NCI-H2171 (cell line): Measurements from ENCODE around the gene VPS37B.
A peak's percentile ranks its signal among the peaks of the same experiment; 100 is the strongest.

Experiments
- DNase-seq: peaks from one replicate; lab custom pipeline; 2025; lab: John Stamatoyannopoulos, UW

VPS37B gene

DNA sequence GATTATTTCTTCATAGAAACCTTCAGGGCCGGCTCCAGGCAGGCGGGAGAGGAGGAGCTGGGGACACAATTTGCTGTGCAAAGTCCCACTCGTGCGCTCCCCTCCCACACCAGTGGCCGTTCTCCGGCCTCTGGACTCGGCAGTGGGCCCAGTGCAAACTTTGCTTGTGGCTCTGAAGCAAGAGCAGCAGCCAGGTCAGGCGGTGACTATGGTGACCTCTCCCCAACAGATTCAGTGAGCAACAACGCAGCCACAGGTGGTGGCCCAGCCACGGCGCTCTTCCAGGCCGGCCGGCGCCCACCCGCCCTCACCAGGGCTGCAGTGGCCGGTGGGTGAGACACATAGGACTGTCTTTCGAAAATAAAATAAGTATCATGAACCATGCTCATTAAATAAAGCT lies 29.5 kb downstream of the VPS37B start:
- DNase-seq = no peak

DNA sequence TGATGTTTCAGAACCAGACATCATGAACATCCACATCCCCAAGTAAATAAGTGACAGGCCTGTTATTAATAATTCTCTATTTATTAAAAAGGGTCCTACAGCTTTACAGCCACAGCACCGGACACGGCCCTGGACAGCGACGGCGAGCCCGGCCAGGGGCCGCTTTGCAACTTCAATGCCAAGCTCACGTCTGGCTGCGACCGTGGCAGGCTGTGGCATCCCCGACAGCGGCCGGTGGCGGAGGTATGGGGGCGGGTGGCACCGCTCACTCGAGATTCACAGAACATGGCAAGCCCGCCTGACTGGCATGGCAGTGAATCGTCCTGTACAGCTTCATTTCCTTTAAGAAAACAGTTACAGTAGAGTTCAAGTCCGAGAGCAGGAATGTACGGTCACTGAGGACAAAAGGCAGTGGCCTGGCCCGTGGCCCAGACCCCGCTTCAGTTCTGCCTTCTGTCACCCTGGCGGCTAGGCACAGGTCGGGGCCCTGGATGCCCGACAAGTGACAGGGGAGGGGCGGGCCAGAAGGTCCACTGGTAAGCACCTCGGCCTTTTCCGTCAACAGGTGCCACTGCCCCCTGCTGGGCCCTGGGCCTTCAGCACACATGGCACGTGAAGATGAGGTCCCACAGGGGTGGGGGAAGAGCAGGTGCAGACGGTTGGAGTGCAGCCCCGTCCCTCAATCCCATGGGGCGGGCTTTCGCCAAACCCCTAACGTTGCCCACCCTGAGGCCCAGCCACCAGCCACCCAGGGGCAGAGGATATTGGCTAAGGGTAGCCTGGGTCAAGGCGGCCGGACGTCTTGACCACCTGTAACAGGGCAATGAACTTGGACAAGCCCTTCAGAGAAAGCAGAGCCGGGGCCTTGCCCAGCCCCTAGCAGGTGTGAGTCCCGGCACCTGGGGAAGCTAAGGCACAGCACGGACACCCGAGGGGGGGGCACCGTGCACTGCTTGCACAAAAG lies 30.4 kb downstream of the VPS37B start:
- DNase-seq = no peak

DNA sequence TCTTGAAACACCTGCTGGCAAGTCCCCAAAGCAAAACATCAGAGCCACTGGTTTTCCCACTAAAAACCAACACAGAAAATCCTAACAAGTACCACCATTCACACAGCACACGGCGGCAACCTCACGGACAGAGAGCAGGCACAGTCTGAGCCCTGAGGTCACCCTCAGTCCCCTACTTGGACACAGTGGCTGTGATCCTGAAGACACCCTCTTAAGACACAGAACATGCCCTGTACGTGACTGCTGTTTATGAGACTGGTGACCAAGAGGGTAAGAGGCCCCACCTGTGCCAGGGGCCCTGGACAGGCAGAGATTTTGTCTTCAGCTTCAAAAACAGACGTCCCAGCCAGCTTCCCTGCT lies 31.1 kb downstream of the VPS37B start:
- no peak for DNase-seq

DNA sequence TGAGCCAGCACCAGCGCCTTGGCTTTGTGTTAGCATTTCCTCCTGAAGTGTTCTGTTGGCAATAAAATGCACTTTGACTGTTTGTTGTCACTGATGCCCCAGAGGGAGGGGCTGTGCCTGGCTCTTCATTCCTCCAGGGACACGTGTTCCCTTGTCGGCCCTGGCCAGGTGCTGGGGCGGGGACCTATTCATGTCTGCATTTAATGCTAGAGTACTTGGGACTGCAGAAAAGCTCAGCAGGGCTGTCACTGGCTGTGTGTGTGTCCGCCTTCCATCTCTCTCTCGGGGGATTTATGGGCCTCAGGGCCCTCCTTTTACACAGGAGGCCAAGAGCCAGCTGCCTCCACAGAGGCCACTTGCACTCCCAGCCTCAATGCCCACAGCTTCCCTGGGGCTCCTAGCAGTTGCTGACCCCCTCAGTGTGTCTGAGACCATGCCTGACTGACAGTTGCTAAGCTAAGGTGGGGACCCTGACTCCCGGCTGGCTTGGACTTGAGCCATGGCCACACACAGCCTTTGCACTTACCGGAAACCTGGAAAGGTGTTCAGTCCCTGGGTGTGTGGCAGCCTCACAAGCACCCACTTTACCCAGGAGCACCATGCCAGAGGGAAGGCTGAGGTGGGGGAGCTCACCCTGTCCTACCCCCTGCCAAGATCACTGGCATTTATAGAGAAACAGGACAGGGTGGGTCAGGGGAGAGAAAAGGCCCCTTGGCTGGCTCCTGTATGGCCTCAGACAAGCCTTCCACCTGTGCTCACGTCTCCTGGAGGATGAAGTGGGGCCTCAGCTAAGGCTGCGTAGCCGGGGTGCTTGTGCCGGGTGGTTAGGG lies 32.8 kb downstream of the VPS37B start:
- peak; percentile 72 for DNase-seq

DNA sequence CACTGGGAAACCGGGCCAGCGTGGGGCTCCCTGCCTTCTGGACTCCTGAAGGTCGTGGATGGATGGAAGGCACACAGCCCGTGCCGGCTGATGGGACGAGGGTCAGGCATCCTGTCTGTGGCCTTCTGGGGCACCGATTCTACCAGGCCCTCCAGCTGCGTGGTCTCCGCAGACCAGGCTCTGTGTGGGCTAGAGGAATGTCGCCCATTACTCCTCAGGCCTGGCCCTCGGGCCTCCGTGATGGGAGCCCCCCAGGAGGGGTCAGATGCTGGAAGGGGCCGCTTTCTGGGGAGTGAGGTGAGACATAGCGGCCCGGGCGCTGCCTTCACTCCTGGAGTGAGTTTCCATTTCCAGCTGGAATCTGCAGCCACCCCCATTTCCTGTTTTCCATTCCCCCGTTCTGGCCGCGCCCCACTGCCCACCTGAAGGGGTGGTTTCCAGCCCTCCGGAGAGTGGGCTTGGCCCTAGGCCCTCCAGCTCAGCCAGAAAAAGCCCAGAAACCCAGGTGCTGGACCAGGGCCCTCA lies 33.8 kb downstream of the VPS37B start:
- DNase-seq = no peak

DNA sequence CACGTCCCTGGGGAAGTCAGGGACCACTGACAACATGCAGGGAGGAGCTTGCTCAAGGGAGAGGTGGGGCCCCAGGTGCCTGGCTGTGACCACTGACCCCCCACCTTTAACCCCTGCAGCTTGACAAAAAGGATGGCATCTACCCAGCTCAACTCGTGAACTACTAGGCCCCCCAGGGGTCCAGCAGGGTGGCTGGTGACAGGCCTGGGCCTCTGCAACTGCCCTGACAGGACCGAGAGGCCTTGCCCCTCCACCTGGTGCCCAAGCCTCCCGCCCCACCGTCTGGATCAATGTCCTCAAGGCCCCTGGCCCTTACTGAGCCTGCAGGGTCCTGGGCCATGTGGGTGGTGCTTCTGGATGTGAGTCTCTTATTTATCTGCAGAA lies 34.3 kb downstream of the VPS37B start:
- no peak for DNase-seq

DNA sequence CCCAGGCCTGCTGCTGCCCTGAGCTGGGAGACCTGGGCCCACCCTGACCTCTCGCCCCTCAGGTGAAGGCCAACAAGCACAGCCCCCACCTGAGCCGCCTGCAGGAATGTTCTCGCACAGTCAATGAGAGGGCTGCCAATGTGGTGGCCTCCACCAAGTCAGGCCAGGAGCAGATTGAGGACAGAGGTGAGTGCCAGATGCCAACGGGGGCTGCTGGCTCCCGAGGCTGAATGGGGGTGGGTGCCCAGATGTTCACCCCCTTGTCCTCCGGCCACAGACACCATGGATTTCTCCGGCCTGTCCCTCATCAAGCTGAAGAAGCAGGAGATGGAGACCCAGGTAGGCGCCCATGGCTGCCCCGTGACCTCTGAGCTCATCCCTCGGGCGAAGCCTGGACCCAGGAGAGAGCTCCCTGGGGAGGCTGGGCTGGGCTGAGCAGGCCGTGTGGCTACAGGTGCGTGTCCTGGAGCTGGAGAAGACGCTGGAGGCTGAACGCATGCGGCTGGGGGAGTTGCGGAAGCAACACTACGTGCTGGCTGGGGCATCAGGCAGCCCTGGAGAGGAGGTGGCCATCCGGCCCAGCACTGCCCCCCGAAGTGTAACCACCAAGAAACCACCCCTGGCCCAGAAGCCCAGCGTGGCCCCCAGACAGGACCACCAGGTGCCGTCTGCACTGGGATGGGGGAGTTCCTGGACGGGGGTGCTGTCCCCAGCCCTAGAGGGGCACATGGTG lies 34.9 kb downstream of the VPS37B start:
- no peak for DNase-seq

DNA sequence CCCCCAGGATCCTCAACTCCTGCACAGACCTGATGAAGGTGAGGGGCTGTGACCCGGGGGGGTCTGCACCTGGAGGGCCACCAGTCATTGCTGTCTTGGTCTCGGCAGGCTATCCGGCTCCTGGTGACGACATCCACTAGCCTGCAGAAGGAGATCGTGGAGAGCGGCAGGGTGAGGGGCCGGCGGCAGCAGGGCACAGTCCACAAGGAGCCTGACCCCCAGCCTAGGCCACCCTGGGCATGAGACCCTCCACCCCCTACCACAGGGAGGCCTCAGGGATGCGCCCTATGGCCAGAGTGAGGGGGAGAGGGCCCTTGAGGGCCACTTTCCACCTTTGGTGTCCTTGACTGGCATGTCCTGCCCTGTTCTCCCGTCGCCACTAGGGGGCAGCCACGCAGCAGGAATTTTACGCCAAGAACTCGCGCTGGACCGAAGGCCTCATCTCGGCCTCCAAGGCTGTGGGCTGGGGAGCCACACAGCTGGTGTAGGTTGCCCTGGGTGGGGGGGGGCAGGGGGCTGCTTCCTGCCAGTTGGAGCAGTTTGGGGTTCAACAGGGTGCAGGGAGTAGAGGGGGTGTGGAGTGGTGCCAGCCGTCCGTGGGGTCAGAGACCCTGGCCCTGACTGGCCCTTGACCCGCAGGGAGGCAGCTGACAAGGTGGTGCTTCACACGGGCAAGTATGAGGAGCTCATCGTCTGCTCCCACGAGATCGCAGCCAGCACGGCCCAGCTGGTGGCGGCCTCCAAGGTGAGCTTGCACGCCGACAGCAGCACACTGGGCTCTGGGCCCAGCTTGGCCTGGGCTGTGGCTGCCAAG lies 35.7 kb downstream of the VPS37B start:
- peak; percentile 55 for DNase-seq

DNA sequence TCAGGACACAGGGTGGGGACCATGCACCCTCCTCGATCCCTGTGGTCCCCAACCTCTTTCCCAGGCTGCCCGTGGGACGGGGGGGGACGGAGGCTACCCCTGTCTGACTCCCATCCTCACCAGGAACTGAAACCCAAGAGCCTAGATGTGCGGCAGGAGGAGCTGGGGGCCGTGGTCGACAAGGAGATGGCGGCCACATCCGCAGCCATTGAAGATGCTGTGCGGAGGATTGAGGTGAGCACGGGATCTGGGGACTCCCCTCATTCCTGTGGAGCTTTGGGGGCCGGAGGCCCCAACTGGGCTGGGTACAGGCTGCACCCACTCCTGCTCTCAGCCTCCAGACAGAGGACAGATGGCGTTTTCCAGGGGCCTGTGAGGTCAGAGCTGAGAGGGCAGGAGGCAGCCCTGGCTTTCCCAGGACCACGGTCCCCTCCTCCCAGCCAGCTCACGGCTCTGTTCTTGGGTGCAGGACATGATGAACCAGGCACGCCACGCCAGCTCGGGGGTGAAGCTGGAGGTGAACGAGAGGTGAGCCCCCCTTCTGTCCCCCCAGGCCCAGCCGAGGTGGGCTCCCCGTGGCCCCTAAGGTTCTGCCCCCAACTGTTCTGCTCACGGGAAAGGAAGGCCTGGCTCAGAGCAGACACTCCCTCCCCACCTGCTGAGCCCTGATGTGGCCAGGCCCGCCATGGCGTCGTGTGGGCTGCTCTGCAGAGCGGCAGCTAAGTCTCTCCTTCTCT lies 36.5 kb downstream of the VPS37B start:
- no peak for DNase-seq

DNA sequence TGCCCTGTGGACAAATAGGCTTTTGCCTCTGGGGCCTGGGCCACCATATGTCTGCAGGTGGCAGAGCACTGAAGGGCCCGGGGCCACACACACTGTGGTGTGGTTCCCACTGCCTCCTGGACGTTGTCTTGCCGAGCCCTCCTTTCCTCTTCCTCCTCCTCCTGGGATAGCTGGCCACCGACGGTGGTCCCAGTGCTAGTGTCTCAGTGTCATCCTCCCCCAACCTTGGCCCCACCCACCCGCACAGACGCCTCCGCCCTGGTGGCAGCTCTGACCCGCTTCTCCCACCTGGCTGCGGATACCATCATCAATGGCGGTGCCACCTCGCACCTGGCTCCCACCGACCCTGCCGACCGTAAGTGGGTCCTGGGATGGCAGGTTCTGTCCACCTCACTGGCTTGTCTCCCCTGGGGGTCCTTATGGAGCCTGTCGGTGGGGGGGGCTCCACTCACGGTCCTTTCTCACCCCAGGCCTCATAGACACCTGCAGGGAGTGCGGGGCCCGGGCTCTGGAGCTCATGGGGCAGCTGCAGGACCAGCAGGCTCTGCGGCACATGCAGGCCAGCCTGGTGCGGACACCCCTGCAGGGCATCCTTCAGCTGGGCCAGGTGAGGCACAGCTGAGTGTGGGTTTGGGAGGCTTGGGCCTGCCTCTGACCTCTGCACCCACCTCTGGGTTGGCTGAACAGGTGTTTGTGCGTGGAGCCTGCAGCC lies 37.2 kb downstream of the VPS37B start:
- DNase-seq = no peak

DNA sequence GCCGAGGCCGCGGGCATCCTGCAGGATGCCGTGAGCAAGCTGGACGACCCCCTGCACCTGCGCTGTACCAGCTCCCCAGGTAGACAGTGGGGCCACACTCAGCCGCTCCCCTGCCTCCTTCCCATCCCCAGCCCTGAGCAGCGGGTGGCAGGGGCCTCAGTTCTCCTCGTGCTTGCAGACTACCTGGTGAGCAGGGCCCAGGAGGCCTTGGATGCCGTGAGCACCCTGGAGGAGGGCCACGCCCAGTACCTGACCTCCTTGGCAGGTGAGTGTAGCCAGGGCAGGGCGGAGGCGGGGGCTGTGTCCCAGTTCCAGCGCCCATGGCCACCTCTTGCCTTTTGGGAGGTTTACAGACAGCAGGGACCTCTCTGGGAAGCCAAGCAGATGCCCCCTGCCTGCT lies 37.8 kb downstream of the VPS37B start:
- no peak for DNase-seq

DNA sequence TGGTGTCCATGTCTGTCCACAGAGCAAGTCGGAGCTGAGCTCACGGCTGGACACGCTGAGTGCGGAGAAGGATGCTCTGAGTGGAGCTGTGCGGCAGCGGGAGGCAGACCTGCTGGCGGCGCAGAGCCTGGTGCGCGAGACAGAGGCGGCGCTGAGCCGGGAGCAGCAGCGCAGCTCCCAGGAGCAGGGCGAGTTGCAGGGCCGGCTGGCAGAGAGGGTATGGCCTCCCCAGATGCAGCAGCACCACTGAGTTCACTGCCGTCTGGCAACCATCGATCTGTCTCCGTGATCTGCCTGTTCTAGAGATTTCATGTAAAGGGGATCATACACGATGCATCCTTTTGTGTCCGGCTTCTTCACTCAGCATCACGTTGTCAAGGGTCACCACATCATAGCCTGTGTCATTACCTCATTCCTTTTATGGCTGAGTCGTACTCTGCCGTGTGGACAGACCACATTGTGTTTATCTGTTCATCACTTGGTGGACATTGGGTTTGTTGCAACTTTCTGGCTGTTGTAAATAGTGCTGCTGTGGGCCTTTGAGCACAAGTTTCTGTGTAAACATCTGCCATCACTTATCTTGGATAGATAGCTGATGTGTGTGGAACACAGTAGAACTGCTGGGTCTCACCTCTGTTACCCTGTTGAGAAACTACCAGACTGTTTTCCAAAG lies 38.8 kb downstream of the VPS37B start:
- no peak for DNase-seq

DNA sequence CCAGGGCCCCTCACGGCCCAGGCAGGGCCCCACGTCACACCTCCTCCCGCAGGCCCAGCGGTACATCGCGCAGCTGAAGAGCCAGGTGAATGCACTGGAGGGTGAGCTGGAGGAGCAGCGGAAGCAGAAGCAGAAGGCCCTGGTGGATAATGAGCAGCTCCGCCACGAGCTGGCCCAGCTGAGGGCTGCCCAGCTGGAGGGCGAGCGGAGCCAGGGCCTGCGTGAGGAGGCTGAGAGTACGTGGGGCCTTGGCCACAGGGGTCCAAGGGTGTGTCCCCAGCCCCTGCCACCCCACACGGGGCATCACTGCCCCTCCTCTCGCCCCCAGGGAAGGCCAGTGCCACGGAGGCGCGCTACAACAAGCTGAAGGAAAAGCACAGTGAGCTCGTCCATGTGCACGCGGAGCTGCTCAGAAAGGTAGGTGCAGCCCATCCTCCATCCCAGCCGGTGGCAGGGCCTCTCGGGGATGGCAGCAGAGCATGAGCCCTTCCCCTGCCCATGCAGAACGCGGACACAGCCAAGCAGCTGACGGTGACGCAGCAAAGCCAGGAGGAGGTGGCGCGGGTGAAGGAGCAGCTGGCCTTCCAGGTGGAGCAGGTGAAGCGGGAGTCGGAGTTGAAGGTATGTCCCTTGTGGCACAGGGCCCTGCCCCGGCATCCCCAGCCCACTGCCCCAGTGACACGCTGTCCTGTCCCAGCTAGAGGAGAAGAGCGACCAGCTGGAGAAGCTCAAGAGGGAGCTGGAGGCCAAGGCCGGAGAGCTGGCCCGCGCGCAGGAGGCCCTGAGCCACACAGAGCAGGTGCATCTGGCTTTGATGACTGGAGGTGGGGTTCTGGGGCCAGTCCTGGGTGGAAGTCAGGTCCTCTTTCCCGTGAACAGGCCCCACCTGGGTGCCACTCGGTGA lies 39.7 kb downstream of the VPS37B start:
- peak; percentile 64 for DNase-seq

DNA sequence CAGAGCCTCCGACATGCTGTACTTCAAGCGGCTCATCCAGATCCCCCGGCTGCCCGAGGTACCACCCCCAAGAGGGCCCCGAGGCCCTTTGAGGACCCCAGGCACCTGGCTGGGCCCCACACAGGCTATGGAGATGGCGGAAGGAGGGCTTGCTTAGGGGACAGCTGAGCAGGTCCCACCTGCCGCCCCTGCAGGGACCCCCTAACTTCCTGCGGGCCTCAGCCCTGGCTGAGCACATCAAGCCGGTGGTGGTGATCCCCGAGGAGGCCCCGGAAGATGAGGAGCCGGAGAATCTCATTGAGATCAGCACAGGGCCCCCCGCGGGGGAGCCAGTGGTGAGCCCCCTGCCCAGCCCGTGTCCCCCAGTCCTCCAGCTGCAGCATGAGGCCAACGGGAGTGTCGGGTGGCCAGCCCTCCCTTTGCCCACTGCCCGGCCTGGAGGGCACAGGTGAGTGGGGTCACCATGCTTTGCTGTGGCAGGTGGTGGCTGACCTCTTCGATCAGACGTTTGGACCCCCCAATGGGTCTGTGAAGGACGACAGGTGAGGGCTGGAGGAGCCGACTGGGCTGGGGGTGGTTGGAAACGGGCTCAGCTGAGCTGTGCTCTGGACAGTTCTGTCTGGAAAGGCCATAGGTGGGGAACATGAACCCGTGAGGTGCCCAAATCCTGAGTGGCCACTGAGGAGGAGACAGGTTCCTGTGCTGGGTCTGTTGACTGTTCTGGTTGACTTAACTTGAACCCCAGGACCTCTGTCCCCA lies 40.7 kb downstream of the VPS37B start:
- no peak for DNase-seq

DNA sequence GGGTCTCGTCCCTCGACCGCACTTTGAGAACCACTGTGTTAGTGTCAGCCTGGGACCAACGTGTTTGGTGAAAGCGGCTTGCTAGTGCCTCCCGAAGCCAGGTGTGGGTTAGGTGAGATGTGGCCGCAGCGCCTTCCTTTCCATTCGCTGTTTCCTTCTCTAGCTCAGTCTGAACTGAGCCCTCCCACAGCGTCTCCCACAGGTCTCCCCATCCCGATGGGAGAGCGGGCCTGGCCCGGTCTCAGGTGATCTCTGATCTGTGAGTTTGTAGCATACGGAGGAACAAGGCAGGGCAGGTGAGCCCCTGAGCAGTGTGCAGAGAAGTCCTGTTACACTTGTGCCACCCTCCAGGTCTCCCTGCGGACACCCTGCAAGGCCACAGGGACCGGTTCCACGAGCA lies 41.4 kb downstream of the VPS37B start:
- DNase-seq = no peak

DNA sequence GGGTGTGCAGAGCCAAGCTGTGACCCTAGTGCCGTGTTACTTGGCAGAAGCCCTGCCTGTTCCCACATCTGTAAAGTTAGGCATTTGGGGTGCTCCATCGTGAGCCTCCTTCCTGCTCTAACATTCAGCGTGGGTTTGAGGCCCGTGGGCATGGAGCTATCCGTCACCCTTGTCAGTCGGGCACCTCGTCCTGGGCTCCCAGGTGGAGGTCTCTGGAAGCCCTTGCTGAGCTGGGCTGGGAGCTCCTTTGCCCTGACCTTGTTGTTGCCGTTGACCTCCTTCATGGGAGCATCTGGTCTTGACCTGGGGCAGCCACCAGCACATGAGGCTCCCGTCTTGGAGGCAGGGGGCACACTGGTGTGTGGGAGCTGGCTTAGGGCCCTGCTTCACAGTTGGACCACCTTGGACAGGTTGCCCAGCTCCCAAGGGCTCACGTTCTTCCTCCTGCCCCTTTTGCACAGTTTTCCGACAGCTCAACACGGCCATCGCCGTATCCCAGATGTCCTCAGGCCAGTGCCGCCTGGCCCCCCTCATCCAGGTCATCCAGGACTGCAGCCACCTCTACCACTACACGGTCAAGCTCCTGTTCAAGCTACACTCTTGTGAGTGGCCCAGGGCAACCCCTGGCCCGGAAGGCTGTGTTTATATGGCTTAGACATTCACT lies 42.2 kb downstream of the VPS37B start:
- no peak for DNase-seq
